GM19438 (cell line): ENCODE results near the gene MFSD6L.
A peak's percentile ranks its signal among the peaks of the same experiment; 100 is the strongest.
"Not testable (repeated sequence)": the region's sequence is repeated elsewhere in the genome, so short reads cannot be mapped to it uniquely, and the experiment has no call there.

Source experiments
- ATAC-seq: cut with Tn5 transposase; IDR thresholded peaks from one replicate; pipeline ENCODE4 v1.9.1; 2021; ENCODE audit warnings: low read depth; ENCODE audit not compliant: unreplicated experiment

MFSD6L gene

DNA sequence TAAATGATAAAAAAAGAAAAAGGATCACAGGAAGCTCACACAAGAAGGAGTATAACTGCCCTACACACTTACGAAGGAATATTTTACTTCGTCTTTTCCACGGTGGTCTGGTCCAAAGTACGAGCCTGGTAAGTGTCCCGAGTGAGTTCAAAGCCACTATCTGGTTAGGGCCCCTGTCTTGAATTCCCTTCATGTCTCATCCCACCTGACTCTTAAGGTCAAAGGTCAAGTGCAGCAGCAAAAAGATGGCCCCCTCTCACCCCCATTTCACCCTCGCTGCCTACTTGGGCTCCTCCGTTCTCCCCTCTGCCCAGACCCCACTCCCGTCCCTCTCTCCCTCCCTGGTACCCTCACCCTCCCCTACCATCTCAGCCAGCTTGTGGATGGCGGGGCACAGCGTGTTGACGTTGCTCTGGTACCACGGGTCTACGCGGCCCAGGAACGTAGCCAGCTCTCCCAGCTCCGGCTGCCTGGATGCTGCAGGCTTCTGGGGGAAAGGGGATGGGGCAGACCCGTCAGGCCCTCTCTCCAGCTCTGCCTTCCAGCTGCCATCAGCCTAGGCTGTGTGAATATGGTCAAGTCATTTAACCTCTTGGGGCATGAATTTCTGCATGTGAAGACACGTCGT lies 27.8 kb upstream of the MFSD6L start:
- no peak for ATAC-seq

DNA sequence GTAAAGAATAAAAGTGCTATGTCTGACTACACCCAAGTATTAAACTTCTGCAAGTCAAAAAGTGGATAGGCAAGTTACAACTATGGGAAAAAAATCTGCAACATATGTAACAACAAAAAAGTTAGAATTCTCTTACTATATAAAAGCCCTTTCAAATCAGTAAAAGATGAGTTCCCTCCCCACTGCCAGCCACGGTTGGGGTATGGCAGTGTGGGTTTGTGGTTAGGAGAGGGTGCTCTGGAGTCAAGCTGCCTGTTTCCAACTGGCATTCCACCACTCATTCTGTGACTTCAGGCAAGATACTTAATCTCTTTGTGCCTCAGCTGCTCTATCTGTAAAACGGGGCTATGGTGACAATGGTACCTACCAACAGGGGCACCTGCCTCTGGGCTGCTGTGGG lies 26.6 kb upstream of the MFSD6L start:
- no peak for ATAC-seq

- ATAC-seq = no peak
Observed at GRCh38 chr17:8823279-8823678, 24.1 kb upstream of the MFSD6L start.

- no peak for ATAC-seq
Observed at GRCh38 chr17:8822401-8823035, 23.4 kb upstream of the MFSD6L start.

GRCh38 chr17:8821446-8822105 lies 22.4 kb upstream of the MFSD6L start:
- no peak for ATAC-seq

DNA sequence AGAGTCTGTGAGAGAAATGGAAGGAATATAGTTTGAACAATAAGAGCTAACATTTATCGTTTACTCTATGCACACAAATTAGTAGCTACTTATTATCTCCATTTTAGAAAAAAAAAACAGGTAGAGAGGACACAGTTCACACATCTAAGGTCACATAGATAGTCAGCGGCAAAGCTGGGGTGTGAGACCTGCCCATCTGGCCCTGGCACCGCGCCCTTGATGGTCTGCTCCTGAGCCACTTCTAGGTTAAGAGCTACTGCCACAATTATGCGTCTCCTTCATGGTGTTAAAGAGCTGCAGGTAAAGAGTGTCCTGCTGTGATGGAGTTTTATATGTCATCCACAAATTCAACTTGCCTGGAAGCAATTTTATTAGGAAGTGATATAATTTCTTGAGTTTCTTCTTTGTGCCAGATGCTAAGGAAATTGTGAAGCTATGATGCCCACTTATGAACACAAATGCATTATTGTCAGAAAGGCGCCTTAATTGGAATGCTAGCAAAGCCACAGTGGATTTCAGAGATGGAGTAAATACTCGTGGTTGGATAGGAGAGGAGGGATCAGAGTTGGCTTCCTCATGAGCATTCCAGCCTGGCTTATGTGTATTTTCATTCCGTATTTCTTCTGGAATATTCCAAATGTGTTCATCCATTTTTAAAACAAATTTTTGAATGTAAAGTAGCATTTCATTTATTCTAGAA lies 21.3 kb upstream of the MFSD6L start:
- no peak for ATAC-seq

GRCh38 chr17:8818654-8819330 lies 19.6 kb upstream of the MFSD6L start:
- no peak for ATAC-seq

DNA sequence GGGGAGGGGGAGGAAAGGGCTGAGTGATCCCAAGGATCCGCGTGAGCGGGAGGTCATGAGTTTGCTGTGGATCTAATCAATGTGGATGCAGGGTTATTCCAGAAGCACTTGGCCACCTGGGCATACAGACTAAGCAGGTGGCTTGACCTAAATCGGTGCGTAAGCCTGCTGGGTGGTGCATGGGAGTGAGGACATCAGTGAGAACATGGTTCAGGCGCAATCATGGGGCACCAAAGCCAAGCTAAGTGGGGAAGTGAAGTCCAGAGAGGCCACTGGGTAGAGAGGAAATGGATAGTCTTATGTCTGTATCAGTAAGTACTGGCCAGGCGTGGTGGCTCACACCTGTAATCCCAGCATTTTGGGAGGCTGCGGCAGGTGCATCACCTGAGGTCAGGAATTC lies 18.9 kb upstream of the MFSD6L start:
- ATAC-seq = no peak

GRCh38 chr17:8806926-8807550 lies 7.9 kb upstream of the MFSD6L start:
- ATAC-seq = peak; percentile 89

DNA sequence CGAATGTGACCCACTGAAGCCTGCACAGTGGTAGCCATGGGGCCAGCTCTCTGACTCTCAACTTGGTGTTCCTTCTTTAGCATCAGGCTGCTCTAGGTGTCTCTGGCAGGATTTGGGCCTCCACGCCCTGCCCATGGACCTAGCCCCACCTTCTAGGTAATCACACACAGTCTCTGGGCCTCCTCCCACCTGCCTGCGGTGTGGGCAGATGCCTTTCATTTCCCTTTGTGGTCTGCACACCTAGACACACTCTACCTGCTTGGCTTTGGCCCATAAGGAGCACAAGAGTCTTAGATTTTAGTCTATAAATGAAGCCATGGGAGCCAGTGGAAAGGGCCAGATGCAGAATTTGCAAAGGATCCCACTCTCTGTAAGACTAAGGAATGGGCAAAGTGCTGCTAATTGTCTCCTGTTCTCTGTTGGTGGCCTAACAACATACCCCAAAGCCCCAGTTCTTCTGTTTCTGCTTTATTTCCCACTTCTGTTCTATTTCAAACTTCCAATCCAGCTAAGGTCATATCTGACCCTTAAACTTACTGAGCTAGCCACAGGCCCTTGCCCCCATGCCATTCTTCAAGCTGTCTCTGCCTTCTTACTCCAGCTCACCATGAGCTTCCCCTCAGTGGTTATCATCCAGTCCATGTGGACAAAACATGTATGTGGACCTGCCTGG lies 7.2 kb upstream of the MFSD6L start:
- ATAC-seq = no peak

GRCh38 chr17:8805396-8805795 lies 6.2 kb upstream of the MFSD6L start:
- not testable (repeated sequence) for ATAC-seq

DNA sequence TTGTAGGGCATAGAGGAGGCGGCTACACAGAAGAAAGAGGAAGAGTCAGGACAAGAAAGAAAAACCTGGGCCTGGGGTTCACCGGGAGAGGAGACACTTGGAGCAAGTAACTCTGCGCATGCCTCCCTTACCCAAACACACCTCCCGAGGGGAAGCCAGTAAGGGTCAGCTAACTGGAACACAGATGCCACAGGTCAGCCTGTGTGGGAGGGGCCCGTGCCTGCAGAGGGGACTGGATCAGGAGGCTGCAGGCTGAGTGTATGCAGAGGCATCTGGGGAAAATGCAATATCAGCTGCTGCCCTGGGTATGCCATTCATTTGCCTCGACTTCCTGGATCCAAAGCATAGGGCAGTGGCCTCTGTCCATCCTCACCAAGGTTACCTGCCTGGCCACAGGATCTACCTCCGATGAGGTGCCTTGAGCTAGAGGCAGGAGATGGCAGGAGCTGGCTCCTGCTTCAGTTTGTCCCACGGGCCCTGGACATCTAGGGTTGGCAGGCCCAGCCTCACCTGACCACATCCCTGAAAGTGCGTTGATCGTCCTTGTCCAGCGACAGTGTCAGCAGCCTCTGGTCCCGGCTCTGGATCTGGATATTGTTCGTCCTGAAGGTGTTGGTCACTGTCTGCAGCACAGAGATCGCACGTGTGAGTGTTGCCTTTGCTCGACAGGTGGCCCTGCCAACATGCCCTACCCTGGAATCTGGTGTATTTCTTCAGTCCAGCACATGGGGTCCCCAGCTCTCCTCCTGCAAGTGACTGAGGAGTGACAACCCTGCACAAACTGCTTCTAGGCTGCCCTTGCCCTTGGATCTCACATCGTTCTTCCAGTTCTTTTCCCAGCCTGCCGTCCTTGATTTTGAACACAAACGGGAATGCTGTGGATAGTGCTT lies 4.6 kb upstream of the MFSD6L start:
- ATAC-seq = no peak

- no peak for ATAC-seq
Observed at GRCh38 chr17:8801135-8801840, 2.1 kb upstream of the MFSD6L start.

- no peak for ATAC-seq
Observed at GRCh38 chr17:8800656-8801055, 1.5 kb upstream of the MFSD6L start.

DNA sequence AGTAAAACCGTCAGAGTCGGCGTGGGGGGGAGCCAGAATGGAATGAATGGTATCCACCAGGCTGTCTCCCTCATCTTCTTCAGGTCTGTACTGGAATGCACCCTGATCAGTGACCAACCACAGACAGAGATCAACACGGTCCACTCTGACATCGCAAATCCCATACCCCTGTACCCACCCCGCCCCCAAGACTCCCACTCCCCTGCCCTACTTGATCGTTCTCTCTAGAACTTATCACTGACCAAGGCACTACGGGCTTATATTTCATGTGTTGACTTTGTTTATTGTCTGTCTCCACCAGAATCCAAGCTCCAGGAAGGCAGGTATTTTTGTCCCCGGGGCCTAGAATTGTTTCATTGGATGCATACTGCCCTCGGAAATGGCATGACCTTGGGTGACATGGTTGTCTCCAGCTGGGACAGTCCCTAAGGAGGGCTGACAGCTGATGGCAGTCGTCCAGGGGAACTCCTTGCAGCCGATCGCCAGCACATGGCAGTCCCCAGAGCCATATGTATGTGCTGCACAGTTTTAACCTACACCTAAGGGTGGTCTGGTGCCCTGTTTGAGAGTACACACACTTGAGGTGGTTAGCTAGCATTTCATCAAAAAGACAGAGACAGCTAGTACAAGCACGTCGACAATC lies 526 bp upstream of the MFSD6L start:
- ATAC-seq = no peak

- no peak for ATAC-seq
Observed at GRCh38 chr17:8798176-8798845, 854 bp downstream of the MFSD6L start.

GRCh38 chr17:8797621-8798175 lies 1.5 kb downstream of the MFSD6L start:
- ATAC-seq = no peak
